Erythroblast (primary cell): ENCODE data around the gene NME7.

Experiments
- GATA1 ChIP-seq: IDR thresholded peaks from 2 replicates; pipeline ENCODE4 v1.6.1; 2011; ENCODE audit warnings: low read depth, mild to moderate bottlenecking, control low read depth, low read length, moderate library complexity
- POLR2A ChIP-seq: IDR thresholded peaks from 2 replicates; pipeline ENCODE4 v1.6.1; 2011; ENCODE audit warnings: mild to moderate bottlenecking, low read length

DNA sequence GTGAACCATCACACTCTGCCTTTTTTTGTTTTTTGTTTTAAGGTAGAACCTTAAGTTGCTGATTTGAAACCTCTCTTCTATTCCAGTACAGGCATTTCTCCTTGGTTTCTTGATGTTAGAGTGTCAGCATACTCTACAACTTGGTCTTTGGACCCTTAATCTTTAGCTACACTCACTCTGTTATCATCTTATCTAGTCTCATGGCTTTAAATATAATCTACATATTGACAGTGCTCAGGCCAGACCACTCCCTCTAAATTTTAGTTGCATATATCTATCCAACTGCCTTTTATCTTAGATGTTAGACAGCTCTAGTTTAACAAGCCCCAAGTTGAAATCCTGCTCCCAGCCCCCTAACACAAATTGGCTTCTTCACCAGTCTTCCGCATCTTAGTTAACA is 22.1 kb downstream of the NME7 start:
- TF ChIP-seq POLR2A (no peak), GATA1 (no peak)
